Endothelial cell of umbilical vein (primary cell): Measurements from ENCODE around the gene TREH. TPM values are rescaled to one million over a fixed set of nuclear protein-coding genes. Genes with fewer than 3 reads are reported as not detected.

Source experiments
- BruUV-seq: library from RNA; stranded (reverse); fragments of 400-500 nt; replicated peaks from 2 replicates; lab custom pipeline; 2021; lab: Mats Ljungman, UMichigan
- CTCF ChIA-PET: fragments of 300-600, 350-600 bp; sonication (Branson Sonifier 250); formaldehyde crosslinking; loops from one replicate; lab custom pipeline; 2021; ENCODE audit warnings: antibody characterized with exemption, inconsistent platforms; lab: Charles Lee
- POLR2A ChIA-PET: fragments of 300-600, 350-600 bp; sonication (Branson Sonifier 250); formaldehyde crosslinking; loops from one replicate; lab custom pipeline; 2021; ENCODE audit warnings: antibody characterized with exemption, inconsistent platforms; lab: Charles Lee
- DNase-seq: peaks from one replicate; pipeline ENCODE4 v3.0.0-alpha.2; 2011; ENCODE audit warnings: low read depth, low spot score
- FAIRE-seq: peaks from 2 replicates; lab custom pipeline; 2011; peaks lifted over from hg19 to GRCh38; lab: Jason Lieb, UNC
- H2AFZ ChIP-seq: 2 replicates; pipeline ENCODE4 v1.6.0; 2012; ENCODE audit warnings: low read depth, low read length, control low read depth, inconsistent platforms
- H3K27ac ChIP-seq: 2 replicates; pipeline ENCODE4 v1.5.1; 2011; ENCODE audit warnings: low read depth, mild to moderate bottlenecking, control low read depth, low read length, moderate library complexity; ENCODE audit not compliant: insufficient read depth
- H3K27me3 ChIP-seq, 2 experiments: 2 replicates each; pipeline versions ENCODE4 v1.6.0 to v1.6.1; 2011; ENCODE audit warnings: low read length in 2 of 2, mixed read lengths in 1 of 2; ENCODE audit not compliant: control insufficient read depth in 2 of 2, insufficient read depth in 2 of 2
- H3K36me3 ChIP-seq, 2 experiments: 2 replicates in 1 of 2; 3 replicates in 1 of 2; pipeline ENCODE4 v1.5.1; 2011; ENCODE audit warnings: low read length in 2 of 2, mild to moderate bottlenecking in 1 of 2, moderate library complexity in 1 of 2; ENCODE audit not compliant: control insufficient read depth in 2 of 2, insufficient read depth in 2 of 2; ENCODE audit errors: extremely low read depth in 1 of 2
- H3K4me1 ChIP-seq: 3 replicates; pipeline ENCODE4 v1.5.1; 2011; ENCODE audit warnings: mild to moderate bottlenecking, low read length; ENCODE audit not compliant: control insufficient read depth, insufficient read depth; ENCODE audit errors: extremely low read depth
- H3K4me2 ChIP-seq: 2 replicates; pipeline ENCODE4 v1.6.1; 2011; ENCODE audit warnings: low read length, control low read depth, mixed read lengths; ENCODE audit not compliant: insufficient read depth
- H3K4me3 ChIP-seq, 3 experiments: fragments of 200-600 bp in 1 of 3; sonication (generic), shearing (Covaris generic) in 1 of 3; replicated peaks in 1 of 3; 2 replicates each; pipeline ENCODE4 v1.5.1; 2011 to 2016; ENCODE audit warnings: control low read depth in 3 of 3, low read length in 3 of 3, mild to moderate bottlenecking in 2 of 3, inconsistent platforms in 1 of 3, low read depth in 1 of 3, moderate library complexity in 1 of 3; ENCODE audit not compliant: insufficient read depth in 1 of 3
- H3K79me2 ChIP-seq: 2 replicates; pipeline ENCODE4 v1.6.0; 2012; ENCODE audit warnings: low read length, inconsistent platforms; ENCODE audit not compliant: control insufficient read depth, insufficient read depth
- H3K9ac ChIP-seq: replicated peaks from 2 replicates; pipeline ENCODE3; 2011; ENCODE audit warnings: low read length, control low read depth; ENCODE audit not compliant: insufficient read depth; ENCODE audit errors: extremely low read depth
- H3K9me1 ChIP-seq: replicated peaks from 3 replicates; pipeline ENCODE4 v1.6.0; 2011; ENCODE audit warnings: mild to moderate bottlenecking, low read length; ENCODE audit not compliant: control insufficient read depth, insufficient read depth; ENCODE audit errors: extremely low read depth
- H3K9me3 ChIP-seq: replicated peaks from 2 replicates; pipeline ENCODE4 v1.5.1; 2012; ENCODE audit warnings: low read length, inconsistent platforms; ENCODE audit not compliant: control insufficient read depth, insufficient read depth
- H4K20me1 ChIP-seq: replicated peaks from 2 replicates; pipeline ENCODE3; 2011; ENCODE audit warnings: mild to moderate bottlenecking, low read length; ENCODE audit not compliant: control insufficient read depth, insufficient read depth; ENCODE audit errors: extremely low read depth
- EZH2 ChIP-seq: IDR thresholded peaks from 2 replicates; pipeline ENCODE4 v1.6.1; 2012; ENCODE audit warnings: borderline replicate concordance, low read depth, mild to moderate bottlenecking, moderate library complexity, low read length, inconsistent platforms; ENCODE audit not compliant: severe bottlenecking
- FOS ChIP-seq: IDR thresholded peaks from 2 replicates; pipeline ENCODE4 v1.6.1; 2011; ENCODE audit warnings: mild to moderate bottlenecking, low read length, moderate library complexity, borderline replicate concordance; ENCODE audit not compliant: insufficient read depth
- GATA2 ChIP-seq: IDR thresholded peaks from 2 replicates; pipeline ENCODE4 v1.7.0; 2011; ENCODE audit warnings: low read depth, mild to moderate bottlenecking, moderate library complexity, mixed read lengths, low read length; ENCODE audit not compliant: insufficient read length, insufficient read depth
- JUN ChIP-seq: IDR thresholded peaks from 2 replicates; pipeline ENCODE4 v1.6.1; 2011; ENCODE audit warnings: borderline replicate concordance, low read depth; ENCODE audit not compliant: insufficient read length, insufficient read depth
- MYC ChIP-seq: IDR thresholded peaks from one replicate; pipeline ENCODE4 v1.6.1; 2011; ENCODE audit warnings: mild to moderate bottlenecking, low read depth, low read length
- POLR2A ChIP-seq: IDR thresholded peaks from 2 replicates; pipeline ENCODE4 v1.6.1; 2012; ENCODE audit warnings: low read depth, mild to moderate bottlenecking, control low read depth, low read length
- POLR2AphosphoS5 ChIP-seq: IDR thresholded peaks from 2 replicates; pipeline ENCODE4 v1.6.1; 2012; ENCODE audit warnings: low read depth, mild to moderate bottlenecking, control low read depth, low read length, moderate library complexity; ENCODE audit not compliant: insufficient read depth
- dilution Hi-C: fragments of 300-500 bp; cut with MboI; formaldehyde crosslinking; loops from one replicate; pipeline ENCODE4 v1.15.0; 2019; ENCODE audit warnings: low sequenced_read_pairs; ENCODE audit not compliant: extremely low pct_ligation_motif_present
- intact Hi-C: fragments of 100-400 bp; cut with micrococcal nuclease; formaldehyde crosslinking; loops from one replicate; pipeline ENCODE4 v1.10.0; 2022
- polyA plus RNA-seq, 4 experiments: library from polyadenylated mRNA; depleted of rRNA in 3 of 4; stranded (reverse) in 3 of 4; unstranded in 1 of 4; fragments of >200 nt; gene quantifications; 2 replicates each; pipeline versions ENCODE4 v1.2.1 to v1.2.3, GENCODE V29; 2011 to 2012; ENCODE audit warnings: missing spikeins in 1 of 4
- total RNA-seq: library from RNA; stranded (reverse); gene quantifications from 2 replicates; pipeline ENCODE4 v1.2.3, GENCODE V29; 2021
- TF ChIP-seq, protein P1 (sequence below): IDR thresholded peaks from 2 replicates; pipeline ENCODE4 v1.6.1; 2011; ENCODE audit not compliant: insufficient read depth, insufficient read length
- TF ChIP-seq, protein P2 (sequence below), 2 donors: IDR thresholded peaks; 1 replicate in 1 of 2; 2 replicates in 1 of 2; pipeline ENCODE4 v1.5.1; 2011; ENCODE audit warnings: low read length in 2 of 2, mild to moderate bottlenecking in 2 of 2, moderate library complexity in 2 of 2, control low read depth in 1 of 2, inconsistent platforms in 1 of 2, low read depth in 1 of 2; ENCODE audit not compliant: insufficient read depth in 1 of 2; ENCODE audit errors: extremely low read depth in 1 of 2

The TREH gene
- total and polyA plus RNA-seq, 2 donors (not counting 3 experiments of a cell fraction or from before 2014, with no cell fraction given) = not detected

- Histone ChIP-seq H3K27ac (no peak overlapping the region), H3K4me1 (no peaks in the 10 kb centered on the region), H3K79me2 (no peaks in the 10 kb centered on the region), H3K36me3 (no peaks in the 10 kb centered on the region), H3K9ac (no peak overlapping the region), H3K9me1 (no peaks in the 10 kb centered on the region), H4K20me1 (no peaks in the 10 kb centered on the region), H3K27me3 (no peaks in the 10 kb centered on the region), H3K4me2 (no peak overlapping the region), H3K9me3 (no peaks in the 10 kb centered on the region), H2AFZ (no peak overlapping the region), H3K4me3 (no peak overlapping the region)
- BruUV-seq = no TSS peak
- POLR2A ChIA-PET = no interaction called here
- TF ChIP-seq JUN (no peak), EZH2 (no peak), POLR2AphosphoS5 (no peak), MYC (no peak), POLR2A (no peak), GATA2 (no peak), FOS (no peak)
- TF ChIP-seq, protein P1, sequence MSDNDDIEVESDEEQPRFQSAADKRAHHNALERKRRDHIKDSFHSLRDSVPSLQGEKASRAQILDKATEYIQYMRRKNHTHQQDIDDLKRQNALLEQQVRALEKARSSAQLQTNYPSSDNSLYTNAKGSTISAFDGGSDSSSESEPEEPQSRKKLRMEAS = no peak
- TF ChIP-seq, protein P2, sequence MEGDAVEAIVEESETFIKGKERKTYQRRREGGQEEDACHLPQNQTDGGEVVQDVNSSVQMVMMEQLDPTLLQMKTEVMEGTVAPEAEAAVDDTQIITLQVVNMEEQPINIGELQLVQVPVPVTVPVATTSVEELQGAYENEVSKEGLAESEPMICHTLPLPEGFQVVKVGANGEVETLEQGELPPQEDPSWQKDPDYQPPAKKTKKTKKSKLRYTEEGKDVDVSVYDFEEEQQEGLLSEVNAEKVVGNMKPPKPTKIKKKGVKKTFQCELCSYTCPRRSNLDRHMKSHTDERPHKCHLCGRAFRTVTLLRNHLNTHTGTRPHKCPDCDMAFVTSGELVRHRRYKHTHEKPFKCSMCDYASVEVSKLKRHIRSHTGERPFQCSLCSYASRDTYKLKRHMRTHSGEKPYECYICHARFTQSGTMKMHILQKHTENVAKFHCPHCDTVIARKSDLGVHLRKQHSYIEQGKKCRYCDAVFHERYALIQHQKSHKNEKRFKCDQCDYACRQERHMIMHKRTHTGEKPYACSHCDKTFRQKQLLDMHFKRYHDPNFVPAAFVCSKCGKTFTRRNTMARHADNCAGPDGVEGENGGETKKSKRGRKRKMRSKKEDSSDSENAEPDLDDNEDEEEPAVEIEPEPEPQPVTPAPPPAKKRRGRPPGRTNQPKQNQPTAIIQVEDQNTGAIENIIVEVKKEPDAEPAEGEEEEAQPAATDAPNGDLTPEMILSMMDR (IDR thresholded peaks at IDR 0.05; ENCODE audit: extremely low read depth in 1 of 2, insufficient read depth in 1 of 2, low read depth in 1 of 2, low read length in 2 of 2) = no peak
- dilution Hi-C loops (no loop called here), intact Hi-C loops (loop anchor here (5.0 kb wide), 1 partner anchor 53 kb away; no protein-coding TSS in a partner anchor)
- no peak for DNase-seq
- CTCF ChIA-PET = interaction anchor here (1.2 kb wide), 1 partner anchor 51 kb away, joined by 4 read pairs; no protein-coding TSS in a partner anchor
- FAIRE-seq = no peak
These were observed 15.3 kb upstream of the TREH start for GRCh38 chr11:118694771-118695170.
